Measurements from ENCODE around the gene RIMBP2.

The RIMBP2 gene

DNA sequence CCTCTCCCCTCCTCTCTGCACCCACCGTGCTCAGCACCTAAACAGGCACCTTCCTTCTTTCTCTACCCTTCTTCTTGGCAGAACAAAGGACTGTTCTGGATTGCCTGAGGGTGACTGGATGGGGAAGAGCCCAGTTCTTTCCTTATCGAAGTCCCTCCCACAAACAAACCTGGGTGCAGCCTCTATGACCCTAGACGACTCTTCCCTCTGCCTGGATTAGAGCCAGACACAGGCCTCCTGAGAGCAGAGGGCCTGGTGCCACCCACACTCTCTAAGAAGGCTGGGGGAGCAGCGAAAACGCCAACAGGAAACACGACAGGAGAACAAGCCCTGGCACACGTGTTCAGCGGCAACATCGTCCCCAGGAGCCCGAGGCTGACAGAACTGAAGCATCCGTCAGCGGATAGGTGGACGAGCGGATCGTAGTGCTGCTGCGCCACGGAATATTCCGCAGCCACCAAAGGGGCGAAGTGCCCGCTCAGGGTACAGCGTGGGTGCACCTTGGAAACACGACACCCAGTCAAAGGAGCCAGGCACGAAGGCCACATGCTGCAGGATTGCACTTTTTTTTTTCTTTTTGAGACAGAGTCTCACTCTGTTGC is 38.0 kb downstream of the RIMBP2 start:
- no peak for DNase-seq

GRCh38 chr12:130675791-130676190 is 40.3 kb downstream of the RIMBP2 start:
- DNase-seq = no peak

- no peak for DNase-seq
Observed at GRCh38 chr12:130675121-130675520, 41.0 kb downstream of the RIMBP2 start.

DNA sequence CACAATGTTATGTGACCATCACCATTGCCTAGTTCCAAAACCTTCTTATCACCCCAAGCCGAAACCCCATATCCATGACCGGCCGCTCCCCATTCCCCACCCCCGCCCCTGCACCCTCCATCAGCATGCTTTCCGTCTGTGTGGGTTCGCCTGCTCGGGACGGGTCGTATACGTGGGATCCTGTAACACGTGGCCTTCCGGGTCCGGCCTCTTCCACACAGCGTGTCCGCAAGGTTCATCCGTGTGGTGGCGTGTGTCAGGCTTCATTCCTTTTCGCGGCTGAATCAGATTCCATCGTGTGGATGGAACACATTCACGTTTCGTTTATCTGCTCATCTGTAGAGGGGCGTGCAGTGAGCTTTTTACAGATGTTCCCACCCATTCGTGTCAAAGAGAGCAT is 41.4 kb downstream of the RIMBP2 start:
- no peak for DNase-seq

DNA sequence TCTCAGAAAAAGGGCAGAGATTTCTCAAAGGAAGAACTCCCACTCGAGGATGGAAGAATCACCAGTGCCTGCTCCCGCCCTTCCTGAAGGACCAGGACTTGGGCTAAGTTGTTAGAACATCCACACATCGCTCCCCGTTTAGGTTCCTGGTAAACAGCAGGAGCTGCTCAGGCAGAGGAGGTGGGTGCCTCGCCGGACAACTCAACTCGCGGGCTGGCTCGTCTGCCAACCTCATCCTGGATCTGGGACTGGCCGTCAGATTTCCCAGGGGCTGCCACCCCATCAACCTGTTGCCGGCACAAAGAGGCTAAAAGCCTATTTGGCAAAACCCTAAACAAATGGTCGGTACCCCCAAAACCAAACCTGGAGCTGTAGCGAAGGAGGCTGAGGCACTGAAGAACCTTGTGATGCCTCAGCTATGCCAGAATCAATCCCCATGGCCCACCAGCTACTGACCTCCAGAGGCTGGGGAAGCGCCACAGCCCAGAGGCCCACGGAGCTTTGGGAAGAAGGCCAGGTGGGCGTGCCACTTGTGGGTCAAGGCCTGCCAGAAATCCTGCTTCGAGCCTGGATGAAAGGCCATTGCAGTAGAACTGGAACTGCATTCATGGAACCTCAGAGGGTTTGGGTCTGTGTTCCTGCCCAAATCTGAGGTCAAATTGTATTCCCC is 42.9 kb downstream of the RIMBP2 start:
- DNase-seq = no peak

- DNase-seq = no peak
Observed at GRCh38 chr12:130672089-130672820, 43.8 kb downstream of the RIMBP2 start.

DNA sequence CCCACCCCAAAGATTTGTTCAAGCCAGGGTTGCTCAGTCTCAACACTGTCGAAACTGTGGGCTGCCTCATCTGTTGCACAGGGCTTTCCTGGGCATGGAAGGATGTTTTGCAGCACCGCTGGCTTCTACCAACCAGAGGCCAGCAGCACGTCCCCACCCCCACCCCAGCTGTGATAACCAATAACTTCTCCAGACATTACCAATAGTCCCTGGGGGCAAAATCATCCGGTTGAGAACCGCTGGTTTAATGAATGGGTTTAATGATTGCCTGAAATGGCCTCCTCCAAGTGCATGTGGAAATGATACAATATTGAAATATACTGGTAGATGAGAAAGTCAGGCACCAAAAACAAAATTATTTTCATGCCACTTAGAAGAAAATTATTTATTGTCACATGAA is 44.5 kb downstream of the RIMBP2 start:
- DNase-seq = no peak

DNA sequence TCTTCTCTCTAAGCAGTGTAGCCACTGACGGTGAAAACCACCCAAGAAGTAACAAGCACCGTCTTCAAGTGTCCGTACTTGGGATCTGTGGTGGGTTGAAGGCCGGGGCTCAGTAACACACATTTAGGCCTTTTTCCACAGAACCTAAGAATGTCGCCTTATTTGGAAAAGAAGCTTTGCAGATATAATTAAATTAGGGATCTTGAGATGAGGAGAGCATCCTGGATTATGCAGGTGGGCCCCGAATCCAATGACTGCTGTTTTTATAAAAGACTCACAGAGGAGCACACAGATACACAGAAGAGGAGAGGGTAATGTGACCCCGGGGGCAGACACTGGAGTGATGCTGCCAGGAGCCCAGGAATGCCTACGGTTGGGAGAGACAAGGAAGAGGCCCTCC is 46.3 kb downstream of the RIMBP2 start:
- no peak for DNase-seq

- no peak for DNase-seq
Observed at GRCh38 chr12:130669205-130669557, 46.9 kb downstream of the RIMBP2 start.

DNA sequence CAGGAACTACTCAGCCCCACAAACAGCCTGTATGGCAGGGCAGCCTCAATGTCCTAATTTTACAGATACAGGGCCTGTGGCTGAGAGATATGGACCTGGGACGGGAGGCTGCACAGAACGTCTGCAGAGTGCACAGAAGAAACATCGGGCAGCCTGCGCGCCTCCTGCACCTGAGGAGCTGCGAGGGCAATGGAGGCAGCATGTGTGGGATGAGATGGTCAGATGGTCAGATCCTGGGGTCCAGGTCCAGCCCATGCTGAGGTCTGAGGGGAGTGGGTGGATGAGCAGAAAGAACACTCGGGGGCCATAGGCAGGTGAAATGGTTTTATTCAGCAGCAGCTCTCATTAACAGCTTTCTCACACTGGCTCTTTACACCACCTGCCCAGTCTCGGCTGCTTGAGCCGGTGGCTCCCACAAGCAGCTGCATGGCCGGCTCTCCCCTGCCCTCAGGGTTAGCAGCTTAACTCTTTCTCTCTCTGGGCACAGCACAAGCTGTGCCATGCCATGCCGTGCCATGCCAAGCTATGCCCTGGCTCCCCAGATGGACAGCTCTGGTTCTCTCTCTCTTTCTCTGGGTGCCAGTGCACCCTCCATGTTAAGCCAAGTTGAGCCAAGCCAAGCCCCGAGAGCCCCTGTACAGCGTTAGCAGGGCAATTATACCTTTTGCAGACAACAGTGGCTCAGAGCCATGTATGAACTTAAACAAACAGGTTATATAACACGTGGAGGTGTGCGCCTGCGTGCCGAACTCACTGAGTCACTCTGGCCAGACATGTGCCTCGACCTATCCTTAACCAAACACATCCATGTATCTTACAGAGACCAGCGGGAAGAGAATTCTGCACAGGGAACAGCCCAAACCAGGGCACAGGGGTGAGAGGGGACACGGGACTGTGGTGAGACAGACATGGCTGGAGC is 47.6 kb downstream of the RIMBP2 start:
- no peak for DNase-seq

- DNase-seq = no peak
Observed at GRCh38 chr12:130667421-130667960, 48.6 kb downstream of the RIMBP2 start.

GRCh38 chr12:130666645-130667044 is 49.5 kb downstream of the RIMBP2 start:
- DNase-seq = no peak

- no peak for DNase-seq
Observed at GRCh38 chr12:130665753-130666152, 50.3 kb downstream of the RIMBP2 start.

DNA sequence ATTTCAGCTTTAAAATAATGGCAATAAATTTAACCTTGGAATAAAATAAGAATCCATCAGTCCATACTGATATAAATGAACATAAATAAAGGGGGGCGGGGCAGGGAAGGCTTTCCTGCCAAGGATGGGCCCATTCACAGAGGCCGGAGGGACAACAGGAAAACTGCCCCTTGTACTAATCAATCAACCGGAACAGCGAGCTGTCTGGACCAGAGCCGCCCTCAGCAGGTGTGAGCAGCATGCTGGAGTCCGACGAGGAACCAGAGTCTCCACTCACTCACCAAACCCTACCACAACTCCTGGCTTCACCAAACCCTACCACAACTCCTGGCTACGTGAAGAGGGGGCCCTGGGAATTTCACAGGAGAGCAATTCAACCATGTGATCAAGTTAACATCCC is 51.3 kb downstream of the RIMBP2 start:
- DNase-seq = no peak

DNA sequence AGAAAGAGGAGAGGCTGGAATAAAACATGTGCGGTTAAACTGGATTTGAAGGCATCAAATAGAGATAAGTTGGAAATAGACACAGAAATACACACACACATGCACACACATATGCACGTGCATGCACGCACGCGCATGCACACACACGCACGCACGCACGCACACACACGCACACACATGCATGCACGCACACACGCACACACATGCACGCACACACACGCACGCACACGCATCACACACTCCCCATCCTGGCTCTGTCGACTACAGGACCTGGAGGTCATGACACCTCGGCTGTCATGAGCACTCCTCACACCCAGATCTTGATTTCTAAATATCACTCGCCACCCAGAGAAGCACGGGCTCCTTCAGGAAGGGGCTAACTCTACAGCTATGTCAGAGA is 51.8 kb downstream of the RIMBP2 start:
- no peak for DNase-seq

DNA sequence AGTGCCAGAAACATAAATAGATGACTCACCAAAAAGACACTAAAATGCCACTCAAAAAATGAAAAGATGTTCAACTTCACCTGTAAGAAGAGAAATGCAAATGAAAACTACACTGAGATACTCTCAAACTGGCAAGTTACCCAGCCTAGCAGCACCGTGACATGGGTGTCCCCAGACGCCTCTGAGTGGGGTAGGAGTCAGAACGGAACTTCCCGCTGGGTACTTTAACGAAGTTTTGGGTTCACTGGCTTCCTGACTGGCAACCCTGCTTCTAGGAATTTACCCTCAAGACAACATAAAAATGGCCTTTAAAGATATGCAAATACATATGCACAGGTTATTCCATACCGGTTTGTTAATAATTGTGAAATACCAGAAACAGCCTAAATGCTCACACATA is 52.6 kb downstream of the RIMBP2 start:
- DNase-seq = no peak

DNA sequence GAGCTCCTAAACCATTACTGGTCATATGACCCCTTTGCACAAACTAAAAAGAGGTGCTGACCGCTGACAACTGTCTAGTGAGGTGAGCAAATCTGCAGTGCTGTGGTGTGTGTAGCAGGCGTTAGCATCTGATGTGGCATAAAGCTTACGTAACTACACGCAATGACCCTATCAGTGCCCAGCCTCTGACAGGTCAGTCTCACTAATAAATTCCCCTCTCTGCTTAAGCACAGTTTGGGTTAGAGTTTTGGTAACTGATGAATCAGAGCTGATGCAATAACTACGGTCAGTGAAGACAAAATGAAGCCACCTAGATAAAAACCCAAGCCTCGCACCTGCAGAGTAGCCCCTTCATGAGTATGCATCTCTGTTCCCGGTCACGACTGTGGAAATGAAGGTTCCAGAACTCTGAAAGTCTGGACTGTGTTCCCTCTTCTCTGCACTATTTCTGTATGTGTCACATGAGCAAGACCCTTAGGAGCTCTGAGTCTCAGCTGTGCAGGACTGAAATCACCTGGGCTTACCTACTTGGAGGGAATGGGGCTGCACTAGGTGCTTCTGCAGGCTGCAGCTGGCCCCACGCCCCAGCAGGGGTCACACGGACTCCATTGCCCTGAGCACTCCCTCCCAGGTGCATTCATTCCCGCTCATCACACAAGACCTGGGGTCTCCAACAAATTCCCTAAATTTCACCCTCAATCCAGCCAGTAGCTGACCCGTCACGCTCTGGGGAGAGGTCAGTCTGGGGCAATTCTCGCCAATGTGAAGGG is 54.4 kb downstream of the RIMBP2 start:
- no peak for DNase-seq

DNA sequence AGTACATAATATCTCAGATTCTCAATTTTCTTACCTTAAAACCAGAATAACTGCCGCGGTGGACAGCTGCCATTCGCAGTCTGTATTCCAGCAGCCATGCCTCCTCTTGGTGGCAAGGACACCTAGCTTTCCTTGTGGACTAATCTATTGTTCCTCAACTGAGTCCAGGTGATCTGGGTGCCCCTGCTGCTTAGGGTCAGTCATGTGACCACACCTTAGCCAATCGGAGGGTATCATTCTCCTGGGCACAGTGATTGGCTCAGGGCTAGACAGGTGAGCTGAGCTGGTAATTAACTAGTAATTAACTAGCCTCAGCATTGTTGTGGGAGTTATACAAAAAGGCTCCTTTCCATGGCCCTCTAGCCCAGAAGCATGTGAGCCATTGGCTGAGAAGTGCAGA is 55.0 kb downstream of the RIMBP2 start:
- no peak for DNase-seq

GRCh38 chr12:130658145-130658911 is 57.8 kb downstream of the RIMBP2 start:
- no peak for DNase-seq

DNA sequence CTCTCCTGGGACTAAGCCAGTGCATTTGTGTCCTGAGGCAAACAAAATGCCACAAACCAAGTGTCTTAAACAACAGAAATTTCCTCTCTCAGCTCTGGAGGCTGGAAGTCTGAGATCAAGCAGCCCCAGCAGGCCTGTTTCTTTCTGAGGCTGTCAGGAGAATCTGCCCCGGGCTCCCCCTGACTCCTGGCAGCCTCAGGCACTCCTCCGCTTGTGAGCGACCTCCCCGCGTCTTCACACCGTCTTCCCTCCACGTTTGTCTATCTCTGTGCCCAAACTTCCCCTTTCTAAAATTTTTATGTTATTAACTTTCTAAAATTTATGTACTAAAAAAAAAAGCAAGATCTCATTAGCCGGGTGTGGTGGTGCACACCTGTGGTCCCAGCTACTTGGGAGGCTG is 59.7 kb downstream of the RIMBP2 start:
- DNase-seq = no peak

GRCh38 chr12:130655881-130656280 is 60.2 kb downstream of the RIMBP2 start:
- no peak for DNase-seq

- no peak for DNase-seq
Observed at GRCh38 chr12:130655010-130655409, 61.1 kb downstream of the RIMBP2 start.

All from activated effector memory CD4-positive, alpha-beta T cell treated with Interleukin-2 at 50 U/mL for 16 hours (primary cell).